GM12801 (cell line): ENCODE measurements around the gene URB2.

Source experiments
- CTCF ChIP-seq: IDR thresholded peaks from one replicate; pipeline ENCODE4 v1.5.1; 2011; ENCODE audit warnings: control low read depth; ENCODE audit not compliant: insufficient read length; ENCODE audit errors: extremely low read depth

The URB2 gene

GRCh38 chr1:229619002-229619401 is 7.0 kb upstream of the URB2 start:
- TF ChIP-seq CTCF: no peak

- no peak for TF ChIP-seq CTCF
Observed at GRCh38 chr1:229619614-229620013, 6.4 kb upstream of the URB2 start.

- no peak for TF ChIP-seq CTCF
Observed at GRCh38 chr1:229620876-229621275, 5.2 kb upstream of the URB2 start.

GRCh38 chr1:229621663-229622062 is 4.4 kb upstream of the URB2 start:
- TF ChIP-seq CTCF: no peak

GRCh38 chr1:229623225-229623624 is 2.8 kb upstream of the URB2 start:
- TF ChIP-seq CTCF: no peak

GRCh38 chr1:229623838-229624237 is 2.2 kb upstream of the URB2 start:
- no peak for TF ChIP-seq CTCF

GRCh38 chr1:229624521-229625070 is 1.5 kb upstream of the URB2 start:
- no peak for TF ChIP-seq CTCF
